Choroid plexus epithelial cell (primary cell): ENCODE results near the gene ESM1.
"Not testable (repeated sequence)": the region's sequence is repeated elsewhere in the genome, so short reads cannot be mapped to it uniquely, and the experiment has no call there.

Experiments used
- DNase-seq: peaks from one replicate; pipeline ENCODE4 v3.0.0-alpha.2; 2010; ENCODE audit warnings: low read depth
- H3K4me3 ChIP-seq: 2 replicates; pipeline ENCODE4 v1.5.1; 2011; ENCODE audit warnings: low read depth, mild to moderate bottlenecking, control low read depth, low read length, moderate library complexity
- TF ChIP-seq, protein P1 (sequence below): conservative IDR thresholded peaks from 2 replicates; pipeline ENCODE4 v1.5.1; 2011; ENCODE audit warnings: low read depth, mild to moderate bottlenecking, control low read depth, inconsistent platforms, low read length, moderate library complexity

ESM1 gene

DNA sequence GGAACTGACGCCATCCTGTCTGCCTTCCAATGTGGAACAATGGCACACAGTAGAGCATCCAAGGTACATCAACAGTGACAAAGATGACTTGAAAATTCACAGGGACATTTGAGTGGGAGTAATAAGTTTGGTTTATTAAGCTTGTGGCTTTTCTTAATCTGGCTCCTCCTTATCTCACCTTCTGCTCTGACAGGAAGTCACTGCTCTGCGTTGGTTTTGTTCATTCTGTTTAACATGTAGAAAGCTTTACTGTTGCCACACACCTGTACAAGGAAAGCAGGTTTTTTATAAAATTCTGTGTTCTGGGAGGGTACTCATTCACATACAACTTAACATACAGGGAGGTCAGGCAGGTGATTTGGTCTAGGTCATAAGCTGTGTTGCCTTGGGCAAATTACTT, 37.1 kb upstream of the ESM1 start:
- DNase-seq, result no peak
- H3K4me3 ChIP-seq, result no peak overlapping the region

DNA sequence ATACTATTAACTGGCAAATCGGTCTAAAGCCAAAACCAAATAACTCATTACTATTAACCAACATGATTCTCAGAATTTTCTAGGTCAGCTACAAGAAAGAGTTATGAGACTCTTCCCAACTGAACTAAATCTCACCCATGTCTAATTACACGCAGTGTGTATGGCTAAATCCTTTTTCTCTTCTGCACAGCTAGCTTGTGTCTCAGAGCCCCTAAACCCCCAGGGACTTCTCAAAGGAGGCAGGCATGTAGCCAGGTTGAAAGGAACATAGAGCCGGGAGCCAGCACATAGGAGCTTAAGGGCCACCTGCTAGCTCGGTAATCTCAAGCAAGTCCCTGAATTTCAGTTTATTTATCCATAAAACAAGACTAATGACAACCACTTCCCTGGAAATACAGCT, 36.4 kb upstream of the ESM1 start:
- TF ChIP-seq, protein P1, sequence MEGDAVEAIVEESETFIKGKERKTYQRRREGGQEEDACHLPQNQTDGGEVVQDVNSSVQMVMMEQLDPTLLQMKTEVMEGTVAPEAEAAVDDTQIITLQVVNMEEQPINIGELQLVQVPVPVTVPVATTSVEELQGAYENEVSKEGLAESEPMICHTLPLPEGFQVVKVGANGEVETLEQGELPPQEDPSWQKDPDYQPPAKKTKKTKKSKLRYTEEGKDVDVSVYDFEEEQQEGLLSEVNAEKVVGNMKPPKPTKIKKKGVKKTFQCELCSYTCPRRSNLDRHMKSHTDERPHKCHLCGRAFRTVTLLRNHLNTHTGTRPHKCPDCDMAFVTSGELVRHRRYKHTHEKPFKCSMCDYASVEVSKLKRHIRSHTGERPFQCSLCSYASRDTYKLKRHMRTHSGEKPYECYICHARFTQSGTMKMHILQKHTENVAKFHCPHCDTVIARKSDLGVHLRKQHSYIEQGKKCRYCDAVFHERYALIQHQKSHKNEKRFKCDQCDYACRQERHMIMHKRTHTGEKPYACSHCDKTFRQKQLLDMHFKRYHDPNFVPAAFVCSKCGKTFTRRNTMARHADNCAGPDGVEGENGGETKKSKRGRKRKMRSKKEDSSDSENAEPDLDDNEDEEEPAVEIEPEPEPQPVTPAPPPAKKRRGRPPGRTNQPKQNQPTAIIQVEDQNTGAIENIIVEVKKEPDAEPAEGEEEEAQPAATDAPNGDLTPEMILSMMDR, result no peak
- no peak overlapping the region for H3K4me3 ChIP-seq
- DNase-seq, result no peak

More for the DNA sequence above, 37.1 kb upstream of the ESM1 start:
- TF ChIP-seq, protein P1, result no peak

DNA sequence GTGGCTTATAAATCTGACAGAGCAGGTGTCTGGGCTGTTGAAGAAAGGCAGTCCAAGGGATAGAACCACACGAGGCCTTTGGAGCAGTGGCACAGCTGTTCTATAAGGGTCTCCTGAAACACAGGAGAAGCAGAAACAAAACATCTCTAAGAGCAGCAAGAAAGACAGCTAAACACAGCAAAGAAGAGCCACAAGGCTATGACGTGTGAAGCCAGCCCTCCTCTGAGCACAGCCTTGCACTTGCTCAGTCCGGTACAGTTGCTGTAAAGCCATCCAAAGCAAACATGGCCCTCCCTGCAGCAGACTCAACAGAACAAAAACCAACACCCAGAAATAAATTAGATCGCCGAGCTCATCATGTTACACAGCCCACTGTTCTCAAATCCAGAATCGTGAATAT, 36.0 kb upstream of the ESM1 start:
- DNase-seq, result peak; percentile 64
- TF ChIP-seq, protein P1, result no peak
- H3K4me3 ChIP-seq, result no peak overlapping the region

DNA sequence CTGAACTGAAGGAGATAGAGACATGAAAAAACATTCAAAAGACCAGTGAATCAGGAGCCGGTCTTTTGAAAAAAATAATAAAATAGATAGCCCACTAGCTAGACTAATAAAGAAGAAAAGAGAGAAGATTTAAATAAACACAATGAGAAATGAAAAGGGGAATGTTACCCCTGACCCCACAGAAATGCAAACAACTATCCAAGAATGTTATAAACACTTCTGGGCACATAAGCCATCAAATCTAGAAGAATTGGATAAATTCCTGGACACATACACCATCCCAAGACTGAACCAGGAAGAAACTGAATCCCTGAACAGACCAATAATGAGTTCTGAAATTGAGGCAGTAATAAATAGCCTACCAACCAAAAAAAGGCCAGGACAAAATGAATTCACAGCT, 24.8 kb upstream of the ESM1 start:
- not testable (repeated sequence) for DNase-seq, H3K4me3 ChIP-seq

DNA sequence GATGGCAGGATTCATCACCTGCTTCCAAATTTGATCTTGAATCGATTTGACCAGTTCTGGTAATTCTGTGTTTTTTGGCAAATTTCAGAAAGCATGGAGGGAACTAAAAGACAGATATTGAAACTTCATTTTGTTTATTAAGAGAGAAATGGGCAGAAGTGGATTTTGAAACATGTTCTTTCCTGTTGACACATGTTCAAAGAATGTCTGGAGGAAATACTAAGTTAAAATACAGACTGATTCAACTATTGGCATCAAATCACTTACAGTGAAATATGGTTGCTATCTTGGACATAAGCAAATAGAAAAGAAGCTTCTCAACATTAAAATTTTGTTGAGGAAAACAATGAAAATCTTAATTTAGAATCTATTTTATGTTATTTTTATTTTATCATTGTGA, 19.3 kb upstream of the ESM1 start:
- DNase-seq, result peak; percentile 77
- TF ChIP-seq, protein P1, result no peak
- no peak overlapping the region for H3K4me3 ChIP-seq

DNA sequence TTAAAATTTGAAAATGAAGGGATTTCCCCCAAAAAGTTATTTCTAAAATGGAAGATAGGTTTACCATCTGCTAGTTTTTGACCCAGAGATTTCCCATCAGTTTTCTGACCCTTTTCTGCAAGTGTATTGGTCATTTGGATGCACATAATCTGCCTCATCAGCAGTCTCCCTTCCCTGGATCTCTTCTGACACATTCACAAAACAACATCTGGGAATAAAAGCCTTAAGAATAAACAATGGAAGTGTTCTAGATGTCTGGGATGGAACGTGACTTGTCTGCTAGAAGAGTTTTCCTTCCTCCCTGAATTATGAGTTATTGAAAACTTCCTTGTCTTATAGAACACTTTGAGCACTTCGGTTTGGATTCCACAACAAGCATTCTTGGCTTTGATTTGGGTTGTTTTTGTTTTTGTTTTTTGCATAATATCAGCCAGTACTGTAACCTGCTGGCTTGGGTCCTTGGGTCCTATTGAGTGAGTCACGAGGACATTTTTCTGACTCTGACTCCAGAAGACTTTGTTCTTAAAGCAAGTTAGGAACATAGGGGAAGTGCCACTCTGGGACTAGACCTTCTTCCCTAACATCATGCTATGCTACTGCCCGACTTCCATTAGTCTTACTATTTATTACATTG, 18.2 kb upstream of the ESM1 start:
- H3K4me3 ChIP-seq, result no peak overlapping the region
- DNase-seq, result no peak
- TF ChIP-seq, protein P1, result no peak

DNA sequence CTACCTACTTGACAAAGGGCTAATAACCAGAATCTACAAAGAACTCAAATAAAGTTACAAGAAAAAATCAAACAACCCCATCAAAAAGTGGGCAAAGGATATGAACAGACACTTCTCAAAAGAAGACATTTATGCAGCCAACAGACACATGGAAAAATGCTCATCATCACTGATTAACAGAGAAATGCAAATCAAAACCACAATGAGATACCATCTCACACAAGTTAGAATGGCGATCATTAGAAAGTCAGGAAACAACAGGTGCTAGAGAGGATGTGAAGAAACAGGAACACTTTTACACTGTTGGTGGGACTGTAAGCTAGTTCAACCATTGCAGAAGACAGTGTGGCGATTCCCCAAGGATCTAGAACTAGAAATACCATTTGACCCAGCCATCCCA, 16.8 kb upstream of the ESM1 start:
- not testable (repeated sequence) for DNase-seq, H3K4me3 ChIP-seq

DNA sequence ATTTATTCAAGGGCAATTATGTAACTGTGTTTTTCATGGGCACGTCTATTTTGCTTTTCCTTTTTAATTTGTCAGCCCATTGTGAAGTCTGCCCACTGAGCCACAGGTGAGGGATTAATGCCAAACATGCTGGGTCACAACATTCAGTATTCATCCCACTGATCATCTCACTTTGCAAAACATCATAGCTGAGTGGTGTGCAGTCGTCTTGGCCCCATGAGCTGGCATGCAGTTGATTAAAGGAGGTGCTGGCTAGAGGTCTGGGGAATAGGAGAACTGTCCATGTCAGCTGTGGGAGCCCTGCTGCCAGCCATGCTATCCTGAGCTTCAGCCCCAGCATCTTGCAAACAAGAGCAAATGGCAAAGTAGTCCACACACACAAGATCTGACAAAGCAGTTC, 11.7 kb upstream of the ESM1 start:
- no peak overlapping the region for H3K4me3 ChIP-seq
- TF ChIP-seq, protein P1, result no peak
- DNase-seq, result no peak
